OCI-LY7 (cell line): ENCODE data around the gene OSBP2.

ENCODE experiments used
- CTCF ChIP-seq: fragments of 200-600 bp; sonication (generic); conservative IDR thresholded peaks from 2 replicates; pipeline ENCODE4 v1.5.1; 2014; ENCODE audit warnings: mild to moderate bottlenecking, antibody characterized with exemption, low read length, moderate library complexity, mixed read lengths
- EZH2phosphoT487 ChIP-seq: fragments of 200-600 bp; sonication (generic); IDR thresholded peaks from 2 replicates; pipeline ENCODE4 v1.6.1; 2018; ENCODE audit warnings: low read depth, borderline replicate concordance, mild to moderate bottlenecking, mixed run types, antibody characterized with exemption, low read length, moderate library complexity, mixed read lengths

DNA sequence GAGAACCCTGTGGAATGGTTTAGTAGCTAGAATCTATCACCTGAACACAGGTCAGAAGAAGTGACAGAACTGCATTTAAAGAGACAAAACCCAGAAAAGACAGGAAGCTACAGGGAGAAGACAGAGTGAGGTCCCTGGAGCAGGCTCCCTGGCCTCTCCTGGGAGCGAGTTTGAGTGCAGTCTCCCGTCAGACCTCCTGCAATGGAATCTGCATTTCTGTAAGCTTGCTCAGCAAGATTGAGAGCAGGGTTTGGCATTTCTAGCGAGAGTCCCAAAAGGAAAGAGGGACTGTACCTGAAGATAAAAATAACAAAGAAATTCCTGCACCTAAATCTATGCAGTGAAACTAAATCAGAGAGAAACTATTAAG lies 199.7 kb downstream of the OSBP2 start:
- TF ChIP-seq CTCF (no peak), EZH2phosphoT487 (no peak)
